Measurements from ENCODE around the gene PRR13. TPM values are rescaled to one million over a fixed set of nuclear protein-coding genes. Genes with fewer than 3 reads are reported as not detected.

Gene PRR13
- total RNA-seq, 4 donors from 2014 or later, result 40.3 to 90.4 (median 74.2) TPM

- H3K27me3 ChIP-seq, result no peaks in the 10 kb centered on the region
- peak overlapping the region; percentile 75 to 83 (median 76) for H3K27ac ChIP-seq
- ATAC-seq (peak; percentile 87 to 90), DNase-seq (peak; percentile 86 to 87)
- H3K4me1 ChIP-seq, result peaks cover 13 to 14% of the 10 kb centered on the region in 2 donors
- peak overlapping the region; percentile 71 to 83 (median 78) for H3K4me3 ChIP-seq
- intact Hi-C loops (cut with DNase I; ENCODE audit: low total_unique reads) (no loop called here), in situ Hi-C loops (cut with MboI; ENCODE audit: low sequenced_read_pairs in 4 of 4) (no loop called here)
- no peak for TF ChIP-seq CTCF (IDR thresholded peaks at IDR 0.05 in 4 of 5, conservative IDR thresholded peaks at IDR 0.05 in 1 of 5)
- peak; percentile 37 to 47 for TF ChIP-seq POLR2A (IDR thresholded peaks at IDR 0.05)
- H3K36me3 ChIP-seq, result no peaks in the 10 kb centered on the region
- no peaks in the 10 kb centered on the region for H3K9me3 ChIP-seq
Measured at GRCh38 chr12:53492830-53493609, 51.5 kb downstream of the PRR13 start.

DNA sequence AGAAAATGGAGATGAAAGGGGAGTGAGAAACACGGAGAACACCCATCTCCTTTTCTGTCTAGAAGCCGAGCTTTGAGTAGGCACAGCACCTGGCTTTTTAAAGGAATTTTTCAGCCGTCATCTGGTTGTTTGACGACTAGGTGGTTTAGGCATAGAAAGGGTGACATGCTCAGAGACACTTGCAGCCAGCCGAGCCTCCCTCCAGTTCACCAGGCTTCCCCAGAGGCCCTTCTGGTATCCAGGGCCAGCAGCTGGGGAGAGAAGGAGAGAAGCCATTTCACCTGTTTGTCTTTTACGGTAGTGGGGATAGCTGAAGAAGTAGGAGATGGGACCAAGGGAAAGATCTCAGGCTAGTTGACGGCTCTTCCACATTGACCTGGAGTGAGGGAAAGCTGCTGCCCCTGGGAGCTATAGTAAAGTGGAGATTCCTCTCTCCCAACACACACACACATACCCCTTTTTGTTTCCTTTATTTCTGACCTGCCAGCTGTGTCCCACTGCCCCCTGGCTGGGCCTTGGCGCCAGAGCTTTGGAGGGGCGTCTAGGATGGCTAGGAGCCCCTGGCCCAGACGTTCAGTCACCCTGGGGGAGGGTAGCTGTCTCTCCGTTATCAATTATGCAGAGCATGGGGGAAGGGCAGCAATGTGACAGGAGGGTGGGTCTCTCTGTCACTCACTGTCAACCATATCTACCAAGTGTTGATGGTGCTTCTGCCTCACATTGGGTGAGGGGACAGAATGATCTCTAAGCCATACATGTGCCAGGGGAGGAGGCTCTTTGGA lies 52.3 kb downstream of the PRR13 start:
- in situ Hi-C loops (cut with MboI; ENCODE audit: low sequenced_read_pairs in 4 of 4) (no loop called here), intact Hi-C loops (cut with DNase I; ENCODE audit: low total_unique reads) (no loop called here)
- TF ChIP-seq CTCF (IDR thresholded peaks at IDR 0.05 in 4 of 5, conservative IDR thresholded peaks at IDR 0.05 in 1 of 5) (no peak), POLR2A (IDR thresholded peaks at IDR 0.05) (no peak)
- peak overlapping the region; percentile 75 to 83 (median 76) for H3K27ac ChIP-seq
- H3K9me3 ChIP-seq, result no peaks in the 10 kb centered on the region
- DNase-seq (peak in 1 of 2 donors; percentile 11), ATAC-seq (no peak)
- H3K4me1 ChIP-seq, result peaks cover 13 to 14% of the 10 kb centered on the region in 2 donors
- H3K4me3 ChIP-seq, result peak overlapping the region; percentile 71 to 83 (median 78)
- no peaks in the 10 kb centered on the region for H3K36me3 ChIP-seq
- H3K27me3 ChIP-seq, result no peaks in the 10 kb centered on the region

Other genes starting within 250 kb of the PRR13 start
- under 1 TPM in 2 of 4 donors, not detected in 2; 0.73 to 0.81 TPM for gene ITGB7, start 234.5 kb upstream of the PRR13 start, total RNA-seq
- 1 to 10 TPM; 4.2 to 5.8 (median 4.9) TPM for gene RARG, start 209.5 kb upstream of the PRR13 start, total RNA-seq
- gene ESPL1, start 173.4 kb upstream of the PRR13 start, total RNA-seq, result under 1 TPM in 3 of 4 donors, not detected in 1; 0.20 to 0.44 (median 0.24) TPM
- gene PFDN5, start 146.2 kb upstream of the PRR13 start, total RNA-seq, result 100 to 1,000 TPM; 341 to 464 (median 358) TPM
- gene MYG1, start 142.0 kb upstream of the PRR13 start, total RNA-seq, result 10 to 100 TPM; 43.4 to 51.0 (median 46.0) TPM
- 10 to 100 TPM; 30.5 to 47.9 (median 38.5) TPM for gene AAAS, start 120.1 kb upstream of the PRR13 start, total RNA-seq
- gene SP7, start 105.4 kb upstream of the PRR13 start, total RNA-seq, result not detected
- 10 to 100 TPM; 44.9 to 61.9 (median 48.0) TPM for gene SP1, start 61.6 kb upstream of the PRR13 start, total RNA-seq
- gene AMHR2, start 17.9 kb upstream of the PRR13 start, total RNA-seq, result 1 to 10 TPM in 2 of 4 donors, not detected in 2; 1.0 to 1.4 TPM
- gene PCBP2, start 10.4 kb downstream of the PRR13 start, total RNA-seq, result 100 to 1,000 TPM; 113 to 257 (median 191) TPM
- 1 to 10 TPM; 1.1 to 9.9 (median 3.8) TPM for gene MAP3K12, start 57.7 kb downstream of the PRR13 start, total RNA-seq
- 10 to 100 TPM in 2 of 4 donors, 1 to 10 TPM in 2; 6.8 to 17.4 (median 11.6) TPM for gene TARBP2, start 59.5 kb downstream of the PRR13 start, total RNA-seq
- not detected for gene NPFF, start 65.8 kb downstream of the PRR13 start, total RNA-seq
- 10 to 100 TPM; 21.9 to 47.9 (median 26.3) TPM for gene ATF7, start 184.6 kb downstream of the PRR13 start, total RNA-seq
- 100 to 1,000 TPM; 428 to 714 (median 580) TPM for gene ATP5MC2, start 234.3 kb downstream of the PRR13 start, total RNA-seq